WI38 (cell line): ENCODE data around the gene VEGFB.

Experiments
- H3K4me3 ChIP-seq: 2 replicates; pipeline ENCODE4 v1.5.1; 2011; ENCODE audit warnings: low read depth, mild to moderate bottlenecking, control low read depth, low read length
- CTCF ChIP-seq: IDR thresholded peaks from 2 replicates; pipeline ENCODE4 v1.5.1; 2012; ENCODE audit warnings: low read depth, mild to moderate bottlenecking, control low read depth, low read length

The VEGFB gene

GRCh38 chr11:64265176-64266160 is 31.1 kb downstream of the VEGFB start:
- no peak overlapping the region for H3K4me3 ChIP-seq

GRCh38 chr11:64266339-64266738 is 32.0 kb downstream of the VEGFB start:
- TF ChIP-seq CTCF: no peak
- no peak overlapping the region for H3K4me3 ChIP-seq

More at GRCh38 chr11:64265176-64266160, 31.1 kb downstream of the VEGFB start:
- TF ChIP-seq CTCF: no peak

- TF ChIP-seq CTCF: no peak
- H3K4me3 ChIP-seq: no peak overlapping the region
Measured at GRCh38 chr11:64267207-64267945, 33.0 kb downstream of the VEGFB start.

- H3K4me3 ChIP-seq: peak overlapping the region; percentile 64
- no peak for TF ChIP-seq CTCF
Measured at GRCh38 chr11:64268025-64268892, 33.9 kb downstream of the VEGFB start.

GRCh38 chr11:64268893-64269539 is 34.6 kb downstream of the VEGFB start:
- no peak for TF ChIP-seq CTCF

GRCh38 chr11:64269540-64270220 is 35.3 kb downstream of the VEGFB start:
- TF ChIP-seq CTCF: no peak
- H3K4me3 ChIP-seq: peak overlapping the region; percentile 64

More at GRCh38 chr11:64268893-64269539, 34.6 kb downstream of the VEGFB start:
- peak overlapping the region; percentile 64 for H3K4me3 ChIP-seq
